Measurements from ENCODE around the gene TMEM179B. TPM values are rescaled to one million over a fixed set of nuclear protein-coding genes. Genes with fewer than 3 reads are reported as not detected.

The TMEM179B gene
- total RNA-seq, 4 donors from 2014 or later = 65.9 to 112 (median 89.8) TPM

DNA sequence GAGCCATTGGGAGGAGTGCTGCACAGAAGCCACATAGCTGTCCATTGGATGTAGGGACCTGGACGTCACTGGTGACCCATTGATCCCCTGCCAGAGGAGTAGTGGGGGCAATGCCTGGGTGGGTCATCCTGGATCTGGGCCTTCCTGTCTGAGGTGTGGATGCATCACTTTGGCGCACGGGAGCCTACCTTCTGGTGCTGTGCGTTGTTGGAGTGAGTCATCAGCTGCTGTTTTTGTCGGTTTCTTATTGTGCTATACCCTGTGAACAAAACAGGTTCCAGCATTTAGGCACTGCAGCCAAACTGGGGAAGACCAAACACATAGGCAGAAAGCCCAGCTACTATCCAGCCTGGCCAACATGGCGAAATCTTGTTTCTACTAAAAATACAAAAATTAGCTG is 12.8 kb upstream of the TMEM179B start:
- intact Hi-C loops (cut with DNase I; ENCODE audit: low total_unique reads) (no loop called here), in situ Hi-C loops (cut with MboI; ENCODE audit: low pct_ligation_motif_present in 1 of 4, low pct_unique_long_range_greater_than_20kb in 1 of 4, low sequenced_read_pairs in 3 of 4) (no loop called here)
- H3K4me3 ChIP-seq = no peak overlapping the region
- H3K27me3 ChIP-seq = no peaks in the 10 kb centered on the region
- TF ChIP-seq EP300 (IDR thresholded peaks at IDR 0.05; ENCODE audit: low read depth) = no peak
- TF ChIP-seq POLR2A (IDR thresholded peaks at IDR 0.05) = no peak
- TF ChIP-seq, protein P1, sequence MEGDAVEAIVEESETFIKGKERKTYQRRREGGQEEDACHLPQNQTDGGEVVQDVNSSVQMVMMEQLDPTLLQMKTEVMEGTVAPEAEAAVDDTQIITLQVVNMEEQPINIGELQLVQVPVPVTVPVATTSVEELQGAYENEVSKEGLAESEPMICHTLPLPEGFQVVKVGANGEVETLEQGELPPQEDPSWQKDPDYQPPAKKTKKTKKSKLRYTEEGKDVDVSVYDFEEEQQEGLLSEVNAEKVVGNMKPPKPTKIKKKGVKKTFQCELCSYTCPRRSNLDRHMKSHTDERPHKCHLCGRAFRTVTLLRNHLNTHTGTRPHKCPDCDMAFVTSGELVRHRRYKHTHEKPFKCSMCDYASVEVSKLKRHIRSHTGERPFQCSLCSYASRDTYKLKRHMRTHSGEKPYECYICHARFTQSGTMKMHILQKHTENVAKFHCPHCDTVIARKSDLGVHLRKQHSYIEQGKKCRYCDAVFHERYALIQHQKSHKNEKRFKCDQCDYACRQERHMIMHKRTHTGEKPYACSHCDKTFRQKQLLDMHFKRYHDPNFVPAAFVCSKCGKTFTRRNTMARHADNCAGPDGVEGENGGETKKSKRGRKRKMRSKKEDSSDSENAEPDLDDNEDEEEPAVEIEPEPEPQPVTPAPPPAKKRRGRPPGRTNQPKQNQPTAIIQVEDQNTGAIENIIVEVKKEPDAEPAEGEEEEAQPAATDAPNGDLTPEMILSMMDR (IDR thresholded peaks at IDR 0.05) = no peak
- TF ChIP-seq POLR2AphosphoS5 (IDR thresholded peaks at IDR 0.05) = no peak
- no peak for DNase-seq
- H3K27ac ChIP-seq = no peak overlapping the region
- no peaks in the 10 kb centered on the region for H3K9me3 ChIP-seq
- WGBS, 2 donors (ENCODE audit: low coverage in 1 of 2) = 88 to 100% methylated on average over 2 to 6 of the region's 6 CpGs
- peaks cover 15 to 24% (median 20%) of the 10 kb centered on the region in 4 donors for H3K4me1 ChIP-seq
- H3K36me3 ChIP-seq = peaks cover 0 to 12% (median 2%) of the 10 kb centered on the region in 4 donors

DNA sequence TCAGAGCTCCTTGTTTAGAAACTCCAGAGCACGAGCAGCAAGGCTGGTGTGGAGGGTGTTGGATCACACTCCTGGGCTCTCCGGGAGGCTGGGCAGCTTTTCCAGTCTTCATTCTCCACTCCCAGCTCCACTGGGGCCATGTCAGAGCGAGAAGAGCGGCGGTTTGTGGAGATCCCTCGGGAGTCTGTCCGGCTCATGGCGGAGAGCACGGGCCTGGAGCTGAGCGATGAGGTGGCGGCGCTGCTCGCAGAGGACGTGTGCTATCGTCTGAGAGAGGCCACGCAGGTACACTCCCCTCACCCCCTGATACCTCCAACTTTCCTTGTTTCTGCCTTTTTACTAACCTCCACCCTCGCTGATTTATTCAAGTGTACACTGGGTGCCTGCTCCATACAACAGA is 11.6 kb upstream of the TMEM179B start:
- no peaks in the 10 kb centered on the region for H3K27me3 ChIP-seq
- no peak for TF ChIP-seq POLR2A (IDR thresholded peaks at IDR 0.05)
- no peak for TF ChIP-seq EP300 (IDR thresholded peaks at IDR 0.05; ENCODE audit: low read depth)
- TF ChIP-seq POLR2AphosphoS5 (IDR thresholded peaks at IDR 0.05) = no peak
- TF ChIP-seq, protein P1 (IDR thresholded peaks at IDR 0.05) = no peak
- H3K4me3 ChIP-seq = no peak overlapping the region
- no peaks in the 10 kb centered on the region for H3K9me3 ChIP-seq
- WGBS, 2 donors (ENCODE audit: low coverage in 1 of 2) = 91 to 100% methylated on average over 1 to 17 of the region's 17 CpGs
- H3K36me3 ChIP-seq = peaks cover 0 to 12% (median 4%) of the 10 kb centered on the region in 4 donors
- no peak overlapping the region for H3K27ac ChIP-seq
- intact Hi-C loops (cut with DNase I; ENCODE audit: low total_unique reads) = no loop called here
- peaks cover 8 to 12% (median 10%) of the 10 kb centered on the region in 4 donors for H3K4me1 ChIP-seq
- DNase-seq = no peak
- in situ Hi-C loops (cut with MboI; ENCODE audit: low pct_ligation_motif_present in 1 of 4, low pct_unique_long_range_greater_than_20kb in 1 of 4, low sequenced_read_pairs in 3 of 4) = no loop called here

DNA sequence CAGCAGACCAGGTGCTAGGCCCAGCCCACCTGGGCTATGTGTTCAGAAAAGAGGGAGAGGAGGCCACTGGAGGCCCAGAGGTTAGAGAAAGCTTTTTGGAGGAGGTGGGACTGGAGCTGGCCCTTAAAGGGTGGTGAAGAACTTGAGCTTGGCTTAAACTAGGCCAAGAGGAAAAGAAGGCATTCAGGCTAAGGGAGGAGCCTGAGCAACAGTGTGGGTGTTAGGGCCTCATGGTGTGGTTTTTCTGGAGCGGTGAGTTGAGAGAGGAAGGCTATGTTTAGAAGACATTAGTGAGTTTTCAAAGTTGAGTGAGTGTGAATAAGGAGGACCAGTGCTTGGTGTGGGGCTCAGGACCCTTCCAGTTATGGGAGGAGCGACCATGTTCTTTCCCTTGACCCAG is 9.8 kb upstream of the TMEM179B start:
- peaks cover 0 to 12% (median 4%) of the 10 kb centered on the region in 4 donors for H3K36me3 ChIP-seq
- WGBS, 2 donors (ENCODE audit: low coverage in 1 of 2) = 86% methylated on average over 2 of the region's 2 CpGs; no CpG with 5 or more reads in 1 of the 2 donors
- in situ Hi-C loops (cut with MboI; ENCODE audit: low pct_ligation_motif_present in 1 of 4, low pct_unique_long_range_greater_than_20kb in 1 of 4, low sequenced_read_pairs in 3 of 4) = no loop called here
- no peak overlapping the region for H3K4me3 ChIP-seq
- TF ChIP-seq, protein P1 (IDR thresholded peaks at IDR 0.05) = no peak
- TF ChIP-seq EP300 (IDR thresholded peaks at IDR 0.05; ENCODE audit: low read depth) (no peak), POLR2A (IDR thresholded peaks at IDR 0.05) (no peak), POLR2AphosphoS5 (IDR thresholded peaks at IDR 0.05) (no peak)
- H3K27ac ChIP-seq = no peak overlapping the region
- H3K9me3 ChIP-seq = no peaks in the 10 kb centered on the region
- DNase-seq = no peak
- H3K4me1 ChIP-seq = peaks cover 0 to 3% (median 2%) of the 10 kb centered on the region in 4 donors
- intact Hi-C loops (cut with DNase I; ENCODE audit: low total_unique reads) = no loop called here
- H3K27me3 ChIP-seq = no peaks in the 10 kb centered on the region

DNA sequence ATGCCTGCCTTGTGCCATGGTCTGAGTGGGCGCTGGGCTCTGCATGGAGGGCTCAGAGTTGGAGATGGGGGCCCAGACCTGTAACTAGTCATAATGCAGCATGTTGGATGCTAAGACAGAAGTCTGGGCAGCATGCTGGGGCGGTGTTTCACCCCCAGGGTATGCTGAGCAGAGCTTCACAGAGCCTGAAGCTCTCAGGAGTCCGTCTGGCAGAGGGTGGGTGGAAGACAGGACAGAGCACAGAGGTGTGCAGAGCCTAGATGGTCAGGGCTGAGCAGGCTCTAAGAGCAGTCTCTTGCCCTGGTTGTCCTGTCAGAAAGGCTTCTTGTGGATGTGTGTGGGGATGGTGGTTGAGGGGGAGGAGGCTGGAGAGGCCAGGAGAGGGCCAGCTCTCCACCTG is 8.8 kb upstream of the TMEM179B start:
- DNase-seq = no peak
- in situ Hi-C loops (cut with MboI; ENCODE audit: low pct_ligation_motif_present in 1 of 4, low pct_unique_long_range_greater_than_20kb in 1 of 4, low sequenced_read_pairs in 3 of 4) = no loop called here
- H3K27me3 ChIP-seq = no peaks in the 10 kb centered on the region
- peaks cover 0 to 15% (median 4%) of the 10 kb centered on the region in 4 donors for H3K36me3 ChIP-seq
- TF ChIP-seq POLR2A (IDR thresholded peaks at IDR 0.05) = no peak
- no peak for TF ChIP-seq EP300 (IDR thresholded peaks at IDR 0.05; ENCODE audit: low read depth)
- TF ChIP-seq, protein P1 (IDR thresholded peaks at IDR 0.05) = no peak
- TF ChIP-seq POLR2AphosphoS5 (IDR thresholded peaks at IDR 0.05) = no peak
- intact Hi-C loops (cut with DNase I; ENCODE audit: low total_unique reads) = no loop called here
- H3K27ac ChIP-seq = no peak overlapping the region
- H3K4me1 ChIP-seq = no peaks in the 10 kb centered on the region
- H3K4me3 ChIP-seq = no peak overlapping the region
- 87 to 100% methylated on average over 1 to 3 of the region's 3 CpGs for WGBS, 2 donors (ENCODE audit: low coverage in 1 of 2)
- no peaks in the 10 kb centered on the region for H3K9me3 ChIP-seq

Measured in transverse colon (tissue), 4 donors.